ENCODE data around the gene WDR7.

DNA sequence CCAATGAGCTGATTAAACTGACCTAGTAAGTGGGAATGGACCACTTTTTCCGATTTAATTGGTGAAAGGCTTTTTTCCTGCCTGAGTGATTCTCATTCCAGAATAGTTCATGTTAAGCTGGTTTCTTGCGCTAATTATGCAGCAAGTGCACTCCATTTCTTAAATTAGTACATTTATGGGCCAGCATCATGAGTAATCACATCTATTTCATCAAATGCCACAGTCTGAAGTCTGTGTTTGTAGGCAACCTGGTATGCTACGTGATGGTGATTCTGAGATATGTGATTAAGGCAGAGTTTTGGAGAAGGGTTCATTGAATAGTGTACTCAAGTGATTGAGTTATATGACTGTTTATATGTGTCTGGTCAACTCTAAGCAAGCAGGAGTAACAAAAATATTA is 367.7 kb downstream of the WDR7 start:
- TF ChIP-seq POLR2A (IDR thresholded peaks at IDR 0.05) (no peak), CTCF (IDR thresholded peaks at IDR 0.05) (no peak)

Measured in esophagus squamous epithelium (tissue), 4 donors.